Stimulated activated CD8-positive, alpha-beta memory T cell treated with anti-CD3 and anti-CD28 coated beads, Interleukin-15, amount 100 ng/mL, for 1 hour (primary cell): ENCODE results near the gene SAP30L.

ENCODE experiments used
- DNase-seq: peaks from one replicate; pipeline ENCODE4 v3.0.0-alpha.2; 2020; ENCODE audit warnings: low read depth

Gene SAP30L

GRCh38 chr5:154445422-154446194 lies at the start of gene SAP30L:
SAP30L (plus strand) TSS chr5:154445997; CDS start chr5:154446605, 608 bp downstream.
- DNase-seq: peak; percentile 90

- no peak for DNase-seq
These were observed 49.7 kb upstream of the SAP30L start for GRCh38 chr5:154396128-154396527.

- no peak for DNase-seq
These were observed 48.0 kb upstream of the SAP30L start for GRCh38 chr5:154397652-154398406.

DNA sequence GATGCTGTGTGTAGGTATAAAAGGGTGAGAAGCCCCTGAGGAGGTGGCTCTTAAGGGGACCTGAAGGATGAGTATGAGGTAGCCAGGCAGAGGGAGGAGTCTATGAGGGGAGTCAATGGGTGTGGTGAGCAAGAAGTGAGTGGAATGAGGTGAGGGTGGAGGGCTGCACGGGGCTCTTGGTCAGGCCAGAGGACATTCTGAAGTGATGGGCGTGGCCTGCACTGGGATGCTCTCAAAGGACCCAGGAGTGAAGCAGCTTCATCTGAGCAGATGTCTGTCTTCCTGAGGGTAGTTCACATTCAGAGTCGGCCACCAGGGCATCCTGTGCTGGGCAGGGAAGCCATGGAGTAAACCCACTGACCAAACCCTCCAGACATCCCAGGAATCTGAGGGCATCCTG lies 45.1 kb upstream of the SAP30L start:
- DNase-seq: no peak

DNA sequence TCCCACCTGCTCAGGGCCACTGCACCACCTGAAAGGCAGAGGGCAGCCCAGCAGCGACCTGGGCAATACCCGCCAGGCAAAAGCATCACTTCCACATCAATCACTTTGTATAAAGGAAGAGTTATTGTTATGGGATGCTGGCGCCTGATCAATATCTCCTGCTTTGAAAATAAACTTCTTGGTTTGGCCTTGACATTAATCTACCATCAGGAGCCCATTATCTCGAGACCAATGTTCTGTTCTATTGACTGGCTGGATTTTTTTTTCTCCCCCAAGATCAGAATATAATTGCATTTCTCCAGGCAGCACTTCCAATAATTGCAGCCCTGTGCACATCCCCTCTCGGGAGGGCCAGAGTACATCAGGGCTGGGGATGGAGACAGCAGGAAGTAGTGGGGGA lies 44.4 kb upstream of the SAP30L start:
- no peak for DNase-seq

DNA sequence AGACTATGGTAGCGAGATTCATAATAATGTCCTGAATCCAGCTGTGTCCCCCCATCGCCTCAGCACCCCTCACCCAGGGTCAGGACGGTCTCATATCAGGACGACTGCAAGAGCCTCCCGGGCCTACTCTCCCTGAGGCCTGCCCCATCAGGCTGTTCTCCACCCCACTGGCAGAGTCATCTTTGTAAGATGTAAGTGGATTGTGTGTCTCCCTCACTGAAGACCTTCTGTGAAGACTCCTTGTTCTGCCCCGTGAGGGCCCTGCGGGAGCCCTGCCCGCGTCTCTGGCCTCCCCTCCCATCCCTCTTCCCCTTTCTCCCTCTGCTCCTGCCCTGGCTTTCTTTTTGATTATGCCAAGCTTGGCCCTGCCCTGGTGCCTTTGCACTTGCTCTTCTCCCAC lies 43.9 kb upstream of the SAP30L start:
- DNase-seq: no peak

GRCh38 chr5:154402611-154403010 lies 43.2 kb upstream of the SAP30L start:
- DNase-seq: no peak

DNA sequence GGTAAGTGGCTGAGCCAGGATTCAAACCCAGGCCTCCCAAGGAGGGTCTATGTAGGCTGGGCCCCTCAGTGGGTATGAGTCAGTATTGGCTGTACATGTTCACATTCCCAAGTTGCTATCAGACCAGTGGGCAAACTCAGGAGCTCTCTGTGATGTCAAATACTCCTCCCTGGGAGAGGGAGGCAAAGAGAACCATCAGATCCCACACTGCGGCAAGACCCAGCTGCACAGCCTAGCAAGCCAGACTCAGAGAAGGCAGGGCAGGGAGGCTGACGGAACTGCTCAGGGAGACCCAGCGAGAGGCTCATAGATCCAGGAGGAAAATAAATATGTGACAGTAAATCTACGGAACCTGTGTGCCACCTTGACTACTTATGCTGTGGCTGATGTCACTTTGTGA lies 42.6 kb upstream of the SAP30L start:
- no peak for DNase-seq

DNA sequence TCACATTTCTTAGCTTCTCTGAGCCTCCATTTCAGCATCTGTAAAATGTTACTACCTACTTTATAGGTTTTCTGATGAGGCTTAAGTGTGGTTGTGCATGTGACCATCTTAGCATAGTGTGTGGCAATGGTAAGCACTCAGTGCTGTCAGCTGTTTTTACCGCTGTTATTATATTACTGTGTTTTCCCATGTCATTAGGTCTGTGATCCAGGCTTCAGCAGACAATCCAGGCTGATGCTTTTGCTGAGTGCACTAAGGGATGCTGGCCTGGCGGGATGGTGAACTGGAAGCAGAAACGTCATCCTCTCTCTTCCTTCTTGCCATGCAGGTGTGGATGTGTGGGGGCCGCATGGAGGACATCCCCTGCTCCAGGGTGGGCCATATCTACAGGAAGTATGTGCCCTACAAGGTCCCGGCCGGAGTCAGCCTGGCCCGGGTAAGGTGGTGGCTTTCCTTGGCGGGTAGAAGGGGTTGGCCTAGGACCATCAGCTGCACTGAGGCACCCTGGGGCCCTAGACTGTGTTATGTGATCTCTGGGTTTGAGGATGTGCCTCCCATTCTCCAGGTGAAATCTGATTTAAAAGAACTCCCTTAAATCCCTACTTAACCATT lies 41.9 kb upstream of the SAP30L start:
- no peak for DNase-seq

DNA sequence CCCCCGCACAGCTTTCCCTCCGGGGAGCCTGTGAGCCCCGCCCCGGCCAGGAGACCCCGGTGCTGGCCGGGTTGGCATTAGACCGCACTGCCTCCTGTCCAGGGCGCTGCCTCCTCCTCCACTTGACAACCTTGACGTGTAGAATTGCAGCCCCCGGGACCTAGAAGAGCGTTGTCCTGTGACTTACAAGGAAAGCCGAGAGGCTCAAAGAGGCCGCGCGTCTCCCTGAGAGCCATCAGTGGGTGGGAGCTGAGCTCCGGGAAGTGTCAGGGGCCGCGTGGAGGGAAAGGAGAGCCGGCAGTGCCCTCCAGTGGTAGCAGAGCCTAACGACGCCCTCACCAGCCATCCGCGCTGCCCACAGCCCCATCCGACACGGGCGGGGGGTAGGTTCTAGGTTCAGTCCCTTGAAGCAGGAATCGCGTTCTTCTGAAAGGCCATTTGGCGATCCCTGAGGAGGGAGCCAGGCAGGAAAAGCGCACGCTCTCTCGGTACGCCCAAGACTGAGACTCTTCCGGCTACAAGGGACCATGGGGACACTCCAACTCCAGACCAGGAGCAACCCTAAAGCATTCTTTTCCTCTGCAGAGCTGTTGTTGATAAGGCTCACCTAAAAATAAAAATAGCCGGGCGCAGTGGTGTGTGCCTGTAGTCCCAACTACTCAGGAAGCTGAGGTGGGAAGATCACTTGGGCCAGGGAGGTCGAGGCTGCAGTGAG lies 40.6 kb upstream of the SAP30L start:
- DNase-seq: peak; percentile 38

DNA sequence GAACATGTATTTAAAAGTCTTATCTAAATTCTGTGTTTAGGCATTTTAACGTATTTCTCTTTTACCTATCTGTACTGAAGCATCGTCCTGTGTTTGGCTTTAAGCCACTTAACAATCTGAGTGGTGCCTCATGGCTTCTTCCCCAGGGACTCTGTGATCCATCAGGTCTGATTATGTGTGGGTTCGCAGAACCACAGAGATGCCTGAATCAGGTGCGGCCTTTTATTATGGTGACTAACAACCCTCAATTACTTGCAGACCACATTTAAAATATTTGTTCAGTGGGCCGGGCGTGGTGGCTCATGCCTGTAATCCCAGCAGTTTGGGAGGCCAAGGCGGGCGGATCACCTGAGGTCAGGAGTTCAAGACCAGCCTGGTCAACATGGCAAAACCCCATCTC lies 39.6 kb upstream of the SAP30L start:
- no peak for DNase-seq

GRCh38 chr5:154406826-154407225 lies 39.0 kb upstream of the SAP30L start:
- no peak for DNase-seq

DNA sequence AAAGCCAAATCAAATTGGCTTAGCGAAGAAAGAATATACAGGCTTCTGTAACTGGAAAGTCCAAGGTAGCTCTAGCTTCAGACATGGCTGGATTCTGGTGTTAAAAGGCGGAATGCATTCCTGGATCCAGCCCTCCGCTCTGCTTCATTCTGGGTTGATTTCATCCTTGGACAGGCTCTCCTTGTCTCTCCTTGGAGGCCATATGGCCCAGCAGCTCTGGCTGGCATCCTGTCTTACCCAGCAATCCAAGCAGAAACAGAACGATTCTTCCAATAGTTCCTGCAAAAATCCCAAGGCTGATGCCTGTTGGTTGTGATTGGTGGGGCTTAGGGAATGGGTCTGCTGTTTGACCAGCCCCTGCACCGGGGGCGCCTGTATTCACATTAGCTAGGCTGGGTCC lies 37.0 kb upstream of the SAP30L start:
- no peak for DNase-seq

DNA sequence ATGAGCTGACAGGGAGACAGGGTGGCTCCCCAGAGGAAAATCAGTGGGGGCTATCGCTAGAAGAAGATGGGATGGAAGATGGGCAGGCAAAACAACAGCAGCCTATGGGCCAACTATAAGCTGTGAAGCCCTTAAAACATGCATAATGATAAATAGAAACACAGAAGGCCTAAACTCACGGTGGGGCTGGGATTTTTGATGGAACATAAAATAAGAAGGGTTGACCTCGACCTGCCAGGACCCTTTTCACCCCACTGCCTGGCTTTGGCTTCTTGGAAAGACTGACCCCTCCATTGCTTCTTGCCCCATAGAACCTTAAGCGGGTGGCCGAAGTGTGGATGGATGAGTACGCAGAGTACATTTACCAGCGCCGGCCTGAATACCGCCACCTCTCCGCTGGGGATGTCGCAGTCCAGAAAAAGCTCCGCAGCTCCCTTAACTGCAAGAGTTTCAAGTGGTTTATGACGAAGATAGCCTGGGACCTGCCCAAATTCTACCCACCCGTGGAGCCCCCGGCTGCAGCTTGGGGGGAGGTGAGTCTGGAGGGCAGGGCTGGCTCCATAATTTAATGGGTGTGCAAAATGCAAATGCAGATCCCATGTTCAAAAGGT lies 36.5 kb upstream of the SAP30L start:
- DNase-seq: no peak

DNA sequence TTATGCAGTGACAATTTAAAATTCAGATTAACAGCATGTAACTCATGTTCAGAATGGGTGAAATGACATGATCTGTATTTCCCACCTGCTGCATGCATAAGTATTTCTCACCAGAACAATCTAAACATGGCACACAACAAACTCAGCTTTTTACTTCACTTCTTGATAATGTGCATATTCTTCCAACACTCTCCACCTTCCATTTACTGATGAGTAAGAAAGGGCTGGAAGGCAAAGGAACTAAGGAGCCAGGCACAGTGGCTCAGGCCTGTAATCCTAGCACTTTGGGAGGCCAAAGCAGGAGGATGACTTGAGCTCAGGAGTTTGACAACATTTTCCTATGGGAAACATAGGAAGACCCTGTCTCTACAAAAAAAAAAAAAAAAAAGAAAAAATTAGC lies 35.8 kb upstream of the SAP30L start:
- DNase-seq: no peak

DNA sequence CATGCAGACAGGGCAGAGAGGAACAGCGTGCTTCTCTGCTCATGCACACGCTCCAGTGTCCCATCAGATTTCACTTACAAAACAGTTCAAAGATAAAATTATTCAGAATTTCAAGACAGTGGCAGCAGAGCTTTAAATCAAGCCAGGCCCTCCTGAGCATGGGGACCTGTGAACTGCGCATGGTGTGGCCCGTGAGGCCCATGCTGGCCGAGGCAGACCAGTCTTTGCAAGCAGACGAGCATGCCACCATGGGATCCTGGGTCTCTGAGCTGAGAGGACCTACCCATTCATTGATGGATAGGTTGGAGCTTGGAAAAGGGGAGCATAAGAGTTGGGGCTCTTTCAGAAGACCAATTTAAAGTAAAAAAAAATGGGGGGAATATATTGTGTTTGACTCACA lies 35.0 kb upstream of the SAP30L start:
- DNase-seq: no peak

GRCh38 chr5:154411338-154411737 lies 34.5 kb upstream of the SAP30L start:
- DNase-seq: no peak

DNA sequence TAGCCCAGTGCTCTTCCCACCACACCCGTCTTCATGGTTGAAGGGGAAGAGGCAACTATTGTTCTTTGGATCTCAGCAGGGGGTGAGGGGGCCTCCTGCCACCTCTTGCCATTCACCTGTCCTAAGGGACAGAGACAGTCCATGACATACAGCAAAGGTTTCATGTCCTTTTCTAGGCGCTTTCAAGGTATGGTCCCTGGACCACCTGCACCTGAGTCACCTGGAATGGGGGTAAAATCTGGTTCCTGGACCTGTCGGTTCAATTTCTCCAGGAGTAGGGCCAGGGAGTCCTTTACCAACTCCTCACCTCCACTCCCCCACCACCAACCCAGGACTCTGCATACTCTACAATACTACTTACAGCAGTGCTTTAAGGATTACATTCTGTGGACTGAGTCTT lies 33.5 kb upstream of the SAP30L start:
- DNase-seq: no peak

GRCh38 chr5:154412925-154413324 lies 32.9 kb upstream of the SAP30L start:
- DNase-seq: no peak

DNA sequence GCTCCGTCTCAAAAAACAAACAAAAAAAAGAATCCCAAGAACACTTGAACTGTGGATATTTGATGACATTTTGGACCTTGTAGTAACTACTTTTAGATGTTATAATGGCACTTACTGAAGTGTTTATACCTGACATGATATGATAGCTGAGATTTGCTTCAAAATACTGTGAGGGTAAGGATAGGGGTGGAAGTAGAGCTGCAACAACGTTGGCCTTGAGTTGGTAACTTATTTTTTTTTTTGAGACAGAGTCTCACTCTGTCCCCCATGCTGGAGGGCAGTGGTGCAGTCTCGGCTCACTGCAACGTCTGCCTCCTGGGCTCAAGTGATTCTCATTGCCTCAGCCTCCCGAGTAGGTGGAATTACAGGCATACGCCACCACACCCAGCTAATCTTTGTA lies 30.7 kb upstream of the SAP30L start:
- no peak for DNase-seq

DNA sequence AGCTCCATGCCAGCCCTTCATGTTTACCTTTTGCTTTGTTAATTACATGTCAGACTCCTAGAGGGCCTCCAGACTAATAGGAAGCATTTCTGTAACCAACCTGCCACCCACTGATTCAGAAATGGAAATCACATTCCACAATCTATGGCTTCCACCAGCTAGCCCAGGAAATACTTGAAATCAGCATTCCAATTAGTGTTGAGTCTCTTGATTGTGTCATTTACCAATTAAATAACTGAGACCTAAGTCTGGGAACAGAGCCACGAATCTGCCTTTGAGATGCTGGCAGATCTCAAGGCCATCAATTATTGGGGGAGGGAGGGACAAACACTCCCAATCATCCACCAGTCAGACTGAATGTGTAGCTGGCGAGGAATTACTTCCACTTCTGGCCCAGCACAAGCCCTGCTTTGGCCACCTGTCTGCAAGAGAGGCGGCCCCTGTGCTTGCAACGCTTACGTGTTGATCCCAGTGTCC lies 27.4 kb upstream of the SAP30L start:
- DNase-seq: no peak

DNA sequence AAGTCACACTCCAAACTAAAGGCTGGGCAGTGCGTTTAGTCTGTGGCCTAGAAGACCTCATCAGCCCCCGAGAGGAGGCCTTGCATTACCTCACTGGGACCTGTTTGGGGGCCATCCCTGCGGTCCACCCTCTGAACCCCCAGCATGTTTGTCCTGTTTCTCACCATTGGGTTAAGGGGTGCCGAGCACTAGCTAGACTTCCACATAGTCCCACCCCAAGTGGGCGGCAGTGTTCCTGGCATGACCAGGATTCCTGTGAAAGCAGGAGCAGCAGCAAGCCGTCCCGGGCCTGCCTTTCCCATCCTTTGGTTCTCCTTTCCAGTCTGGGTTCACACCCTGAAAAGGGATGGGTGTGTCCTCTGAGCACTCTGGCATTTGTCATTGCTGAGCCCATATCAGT lies 26.6 kb upstream of the SAP30L start:
- no peak for DNase-seq
